Measurements from ENCODE around the gene CD248.

Gene CD248

DNA sequence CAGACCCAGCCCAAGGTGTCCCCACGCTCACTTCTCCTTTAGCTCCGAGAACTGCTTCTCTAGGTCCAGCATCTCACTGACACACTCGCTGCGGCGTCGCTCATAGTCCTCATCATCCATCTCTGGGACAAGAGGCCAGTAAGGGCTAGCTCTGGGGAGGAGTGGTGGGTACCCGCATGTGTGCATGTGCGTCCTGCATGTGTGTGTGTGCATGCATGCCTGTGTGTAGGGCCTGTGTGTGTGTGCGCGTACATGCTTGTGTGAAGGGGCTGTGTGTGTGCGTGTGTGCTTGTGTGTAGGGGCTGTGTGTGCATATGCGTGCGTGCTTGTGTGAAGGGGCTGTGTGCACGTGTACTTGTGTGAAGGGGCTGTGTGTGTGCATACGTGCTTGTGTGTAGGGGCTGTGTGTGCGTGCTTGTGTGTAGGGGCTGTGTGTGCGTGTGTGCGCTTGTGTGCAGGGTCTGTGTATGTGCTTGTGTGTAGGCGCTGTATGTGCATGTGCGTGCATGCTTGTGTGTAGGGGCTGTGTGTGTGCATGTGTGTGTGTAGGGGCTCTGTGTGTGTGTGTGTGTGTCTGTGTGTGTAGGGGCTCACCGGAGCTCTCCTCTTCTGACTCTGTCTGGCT, 24.8 kb upstream of the CD248 start:
- no peak for DNase-seq (ENCODE audit: low spot score)

DNA sequence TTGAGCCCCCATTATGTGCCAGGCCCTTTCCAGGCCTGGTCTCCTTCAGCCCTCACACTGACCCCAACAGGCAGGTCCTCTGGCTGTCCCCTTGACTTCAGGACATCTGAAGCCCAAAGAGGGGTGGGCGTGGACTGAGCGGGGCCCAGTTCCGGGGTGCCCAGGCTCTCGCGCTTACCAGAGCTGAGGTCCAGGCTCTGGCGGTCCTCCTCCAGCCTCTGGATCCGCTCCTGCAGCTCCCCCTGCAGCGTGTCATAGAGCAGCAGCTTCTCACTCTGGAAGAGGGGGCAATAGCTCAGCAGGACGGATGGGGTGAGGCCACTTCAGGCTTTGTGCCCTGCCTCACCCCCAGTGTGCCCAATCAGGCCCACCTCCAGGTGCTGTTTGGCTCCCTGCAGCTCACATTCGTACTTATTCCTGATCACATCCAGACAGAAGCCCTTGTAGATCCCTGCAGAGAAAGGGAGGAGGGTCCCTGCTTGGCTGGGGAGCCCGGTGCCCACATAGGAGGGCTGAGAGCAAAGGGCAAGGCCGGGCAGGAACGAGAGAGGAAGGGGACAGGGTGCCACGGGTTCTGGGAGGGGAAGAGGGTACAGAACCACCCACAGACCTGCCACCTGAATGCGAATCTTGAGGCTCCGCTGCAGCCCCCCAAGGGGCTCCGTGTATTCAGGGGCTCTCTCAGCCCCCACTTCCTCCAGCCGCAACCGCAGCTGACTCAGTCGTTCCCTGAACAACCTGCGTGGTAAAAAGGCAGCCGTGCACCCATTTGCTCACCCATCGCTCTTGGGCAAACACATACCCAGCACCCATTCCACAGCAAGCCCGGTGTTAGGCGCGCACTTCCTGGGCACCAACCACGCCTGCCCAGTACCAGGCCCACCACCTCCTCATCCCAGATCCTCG, 24.0 kb upstream of the CD248 start:
- no peak for DNase-seq (ENCODE audit: low spot score)

DNA sequence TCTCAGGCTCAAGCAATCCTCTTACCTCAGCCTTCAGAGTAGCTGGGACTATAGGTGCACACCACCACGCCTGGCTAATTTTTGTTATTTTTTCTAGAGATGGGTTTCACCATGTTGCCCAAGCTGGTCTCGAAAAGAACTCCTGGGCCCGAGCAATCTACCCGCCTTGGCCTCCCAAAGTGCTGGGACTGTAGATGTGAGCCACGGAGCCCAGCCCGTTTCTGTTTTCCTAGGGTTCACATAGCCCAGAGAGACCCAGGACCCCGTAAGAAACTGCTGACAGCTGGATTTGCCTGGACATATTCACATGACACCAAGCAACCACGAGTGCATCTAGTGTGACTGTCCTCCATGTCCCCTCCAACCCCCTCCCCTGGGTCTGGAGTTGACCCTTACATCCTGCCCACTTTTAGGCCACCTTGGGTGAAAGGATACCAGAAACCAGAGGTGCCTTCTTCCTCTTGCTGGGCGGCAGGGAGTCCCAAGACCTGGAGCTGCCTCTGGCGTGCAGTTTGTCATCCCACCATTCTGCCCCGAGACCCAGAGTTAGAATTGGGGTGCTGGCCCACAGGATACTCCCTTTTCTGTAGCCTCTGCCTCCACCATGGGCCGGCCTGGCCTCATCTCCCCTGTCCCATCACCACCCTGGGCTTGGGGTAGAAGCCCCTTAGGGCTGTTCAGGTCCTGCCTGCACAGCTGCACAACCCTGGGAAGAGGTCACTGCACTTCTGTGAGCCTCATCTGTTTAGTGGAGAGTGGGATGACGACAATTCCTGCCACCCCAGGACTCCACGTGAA, 23.0 kb upstream of the CD248 start:
- DNase-seq (ENCODE audit: low spot score) = no peak

DNA sequence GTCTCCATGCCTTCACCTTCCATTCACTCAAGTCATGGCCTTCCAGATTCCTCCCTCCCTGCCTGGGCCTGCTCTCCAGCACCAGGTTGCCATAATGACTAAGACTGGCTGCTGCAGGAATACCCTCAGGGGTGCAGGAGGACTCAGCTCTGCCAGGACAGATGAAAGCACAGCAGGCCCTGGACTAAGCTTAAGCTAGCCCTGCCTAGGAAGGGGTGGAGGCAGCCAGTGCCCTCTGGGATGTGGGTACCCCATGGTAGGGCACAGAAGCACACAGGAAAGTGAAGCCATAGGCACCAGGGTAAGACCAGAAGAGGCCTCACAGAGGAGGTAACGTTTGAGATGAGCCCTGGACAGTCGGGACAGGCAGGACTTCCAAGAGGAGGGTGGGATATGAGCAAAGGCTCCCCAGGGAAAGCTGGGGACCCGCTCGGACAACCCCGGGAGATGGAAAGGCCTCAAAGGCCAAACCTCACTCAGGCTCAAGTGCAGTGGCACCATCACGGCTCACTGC, 22.4 kb upstream of the CD248 start:
- no peak for DNase-seq (ENCODE audit: low spot score)

DNA sequence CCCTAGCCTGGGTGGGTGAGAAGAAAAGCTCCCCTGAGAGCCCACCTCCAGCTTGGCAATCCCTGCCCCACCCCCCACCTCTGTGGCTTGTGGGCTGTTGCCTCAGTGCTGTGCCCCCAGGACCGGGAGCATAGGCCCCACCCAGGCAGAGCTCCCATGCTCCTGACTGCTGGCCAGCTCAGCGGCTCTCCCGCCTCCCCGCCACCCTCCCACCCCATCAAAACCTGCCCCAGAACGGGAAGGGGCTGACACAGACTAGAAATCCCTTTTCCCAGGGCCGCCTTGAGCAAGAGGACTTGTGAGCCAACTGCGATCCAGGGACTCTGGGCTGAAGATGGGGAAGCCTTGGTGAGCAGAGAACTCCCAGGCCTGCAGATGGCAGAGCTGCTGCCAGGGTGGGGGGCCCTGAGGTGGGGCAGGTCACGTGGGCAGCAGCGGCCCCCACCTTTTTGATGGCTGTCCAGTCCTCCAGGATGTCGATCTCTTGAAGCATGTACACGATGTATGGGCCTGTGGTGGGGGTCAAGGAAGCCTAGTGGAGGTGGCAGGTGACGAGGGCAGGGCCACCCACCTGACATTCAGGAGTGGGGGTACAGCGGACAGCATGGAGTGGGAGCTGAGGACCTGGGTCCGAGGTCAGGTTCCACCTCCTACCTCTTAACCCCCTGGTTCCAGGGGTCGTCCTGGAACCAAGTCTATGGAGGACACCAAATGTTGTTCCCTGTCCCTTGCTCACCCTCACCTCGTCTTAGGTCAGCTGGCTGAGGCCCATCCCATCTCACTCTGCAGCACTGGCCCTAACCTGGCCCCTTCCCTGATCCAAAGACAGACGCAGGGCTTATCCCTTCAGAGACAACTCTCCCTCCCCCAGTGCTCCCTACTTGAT, 21.7 kb upstream of the CD248 start:
- no peak for DNase-seq (ENCODE audit: low spot score)

DNA sequence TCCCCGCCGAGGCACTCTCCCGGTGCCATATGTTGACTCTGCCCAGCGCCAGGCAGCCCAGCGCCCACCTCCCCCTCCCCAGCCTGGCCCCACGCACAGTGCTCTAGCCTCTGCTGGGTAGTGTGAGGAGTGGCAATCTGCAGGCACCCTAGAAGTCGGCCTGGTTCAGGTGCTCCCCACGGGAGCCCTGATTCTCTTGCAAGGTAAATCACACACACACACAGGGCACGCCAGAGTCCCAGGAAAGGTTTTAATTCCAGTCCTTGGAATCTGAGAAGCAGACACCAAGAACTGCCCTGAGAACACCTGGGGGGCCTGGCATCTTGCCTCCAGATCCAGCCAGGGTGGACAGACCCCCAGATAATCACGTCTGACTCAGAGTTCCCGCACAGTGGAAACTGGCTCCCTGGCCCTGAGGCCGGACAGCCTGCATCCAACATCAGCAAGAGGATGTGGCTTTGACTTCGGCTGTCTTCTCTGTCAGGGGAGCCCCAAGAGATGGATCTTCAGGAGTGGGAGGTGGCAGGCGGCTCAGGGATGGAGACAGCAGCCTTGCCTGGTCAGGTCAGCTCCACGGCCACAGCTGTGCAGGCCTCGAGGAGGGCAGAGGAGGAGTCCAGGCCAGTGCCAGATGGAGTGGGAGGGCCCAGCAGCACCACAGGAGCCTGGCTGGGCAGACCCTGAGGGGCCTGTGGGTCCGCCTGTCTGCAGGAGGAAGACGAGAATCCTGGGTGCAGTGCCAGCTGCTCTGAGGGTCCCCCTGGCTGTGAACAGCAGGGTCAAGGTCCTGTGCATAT, 20.5 kb upstream of the CD248 start:
- no peak for DNase-seq (ENCODE audit: low spot score)

DNA sequence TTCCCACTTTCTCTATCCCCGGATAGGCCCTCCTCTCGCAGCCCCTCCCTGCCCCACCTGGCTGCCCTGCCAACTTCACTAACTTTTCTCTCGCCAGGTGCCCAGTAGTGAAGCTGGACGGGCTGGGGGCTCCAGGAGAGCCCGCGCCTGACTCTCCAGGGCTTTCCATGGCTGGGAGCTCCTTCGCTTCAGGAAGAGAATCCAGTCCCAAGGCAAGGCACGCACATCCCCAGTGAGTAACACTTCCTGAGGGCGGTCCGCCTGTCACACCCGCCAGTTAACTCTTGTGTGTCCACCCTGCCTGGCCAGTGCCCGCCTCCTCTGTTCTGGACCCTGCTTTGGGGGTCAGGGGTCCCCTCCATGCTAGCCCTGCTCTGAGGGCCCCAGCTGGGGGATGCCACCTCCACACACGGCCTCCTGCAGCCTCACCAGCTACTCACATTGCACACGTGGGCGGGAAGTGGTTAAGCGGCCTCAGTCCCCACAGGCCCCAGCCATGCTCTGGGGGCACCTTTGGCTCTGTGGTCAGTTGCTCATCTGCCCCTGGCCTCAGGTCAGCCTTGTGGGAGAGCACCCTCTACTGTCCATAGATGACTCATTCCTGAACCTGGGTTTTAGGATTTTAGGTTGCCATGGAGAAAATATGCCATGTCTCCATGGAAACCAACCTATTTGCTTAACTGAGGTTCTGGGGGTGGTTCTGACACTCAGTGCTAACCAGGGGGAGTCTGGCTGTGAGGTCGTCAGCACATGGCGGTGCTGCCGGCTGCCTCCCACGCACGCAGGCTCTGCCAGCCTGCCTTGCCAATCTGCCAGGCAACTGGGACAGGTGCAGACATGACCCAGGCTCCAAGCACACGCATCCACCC, 19.6 kb upstream of the CD248 start, which contains the start of gene RIN1:
TSS of gene RIN1 (minus strand) at position 201 of the 869 bp plus-strand sequence. CDS start at position 169, 32 bp downstream.
- peak; percentile 86 for DNase-seq (ENCODE audit: low spot score)

DNA sequence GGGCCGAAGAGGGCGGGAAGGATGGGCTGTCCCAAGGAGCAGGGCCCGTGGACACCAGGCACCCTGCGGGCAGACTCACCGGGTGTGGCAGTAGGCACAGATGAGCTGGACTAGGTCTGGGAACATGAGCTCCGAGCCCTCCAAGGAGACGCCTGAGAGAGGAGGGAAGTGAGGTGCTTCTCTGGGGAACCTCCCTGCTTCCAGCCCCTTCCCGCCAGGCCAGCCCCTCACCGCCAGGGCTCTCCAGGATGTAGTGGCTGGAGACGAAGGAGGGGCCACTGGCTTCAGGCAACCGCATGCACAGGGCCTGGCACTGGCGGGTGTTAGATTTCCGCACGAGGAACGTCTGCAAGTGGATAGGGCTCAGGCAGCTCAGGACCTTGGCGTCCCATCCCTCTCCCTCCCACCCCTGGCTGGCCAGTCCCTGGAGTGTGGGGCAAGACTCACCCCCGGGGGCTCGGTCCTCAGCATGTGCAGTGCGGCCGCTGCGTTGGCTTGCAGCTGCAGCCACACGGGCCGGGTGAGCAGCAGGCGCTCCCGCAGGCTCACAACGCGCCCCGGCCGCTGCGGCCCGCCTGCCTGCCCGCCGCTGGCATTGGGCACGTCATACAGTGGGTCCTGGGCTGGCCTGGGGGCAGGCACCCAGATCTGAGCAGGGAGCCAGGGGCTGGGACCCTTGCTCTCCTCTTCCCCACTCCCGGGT, 18.8 kb upstream of the CD248 start:
- DNase-seq (ENCODE audit: low spot score) = peak; percentile 80

DNA sequence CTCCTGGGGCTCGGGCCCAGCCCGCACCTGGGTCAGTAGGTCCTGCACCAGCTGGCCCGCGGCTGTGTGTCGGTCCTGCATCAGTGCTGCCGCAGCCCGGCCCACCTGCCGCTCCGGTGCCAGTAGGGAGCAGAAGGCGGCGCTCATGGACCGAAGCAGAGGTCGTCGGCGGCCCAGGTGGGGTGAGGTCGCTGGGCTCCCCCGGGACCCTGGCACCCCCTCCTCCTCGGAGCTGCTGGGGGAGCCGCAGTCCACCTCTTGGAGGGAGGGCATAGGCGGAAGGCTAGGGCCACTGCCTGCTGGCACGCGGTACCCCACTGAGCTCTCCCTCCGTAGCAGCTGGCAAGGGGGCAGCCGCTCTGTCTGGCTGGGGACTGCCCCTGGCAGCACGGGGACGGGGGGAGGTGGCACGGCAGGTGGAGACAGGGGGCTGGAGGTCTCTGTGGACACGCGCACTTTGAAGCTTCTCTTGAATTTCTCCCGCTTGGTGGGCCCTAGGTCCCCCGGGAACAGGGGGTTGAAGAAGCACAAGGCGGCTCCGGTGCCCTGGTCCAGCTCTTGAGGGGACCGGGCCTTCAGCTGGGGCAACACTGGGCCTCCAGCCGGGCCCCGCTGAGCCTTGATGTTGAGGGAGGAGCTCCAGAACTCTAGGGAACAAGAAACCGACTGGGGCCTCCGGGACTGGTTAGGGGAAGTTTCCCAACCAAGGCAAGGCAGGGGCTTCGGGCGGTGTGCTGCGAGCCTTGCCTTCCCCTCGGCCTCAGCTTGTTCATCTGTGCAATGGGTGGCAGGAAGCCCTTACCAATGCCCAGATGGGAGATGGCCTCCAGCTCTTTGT, 18.0 kb upstream of the CD248 start:
- no peak for DNase-seq (ENCODE audit: low spot score)

DNA sequence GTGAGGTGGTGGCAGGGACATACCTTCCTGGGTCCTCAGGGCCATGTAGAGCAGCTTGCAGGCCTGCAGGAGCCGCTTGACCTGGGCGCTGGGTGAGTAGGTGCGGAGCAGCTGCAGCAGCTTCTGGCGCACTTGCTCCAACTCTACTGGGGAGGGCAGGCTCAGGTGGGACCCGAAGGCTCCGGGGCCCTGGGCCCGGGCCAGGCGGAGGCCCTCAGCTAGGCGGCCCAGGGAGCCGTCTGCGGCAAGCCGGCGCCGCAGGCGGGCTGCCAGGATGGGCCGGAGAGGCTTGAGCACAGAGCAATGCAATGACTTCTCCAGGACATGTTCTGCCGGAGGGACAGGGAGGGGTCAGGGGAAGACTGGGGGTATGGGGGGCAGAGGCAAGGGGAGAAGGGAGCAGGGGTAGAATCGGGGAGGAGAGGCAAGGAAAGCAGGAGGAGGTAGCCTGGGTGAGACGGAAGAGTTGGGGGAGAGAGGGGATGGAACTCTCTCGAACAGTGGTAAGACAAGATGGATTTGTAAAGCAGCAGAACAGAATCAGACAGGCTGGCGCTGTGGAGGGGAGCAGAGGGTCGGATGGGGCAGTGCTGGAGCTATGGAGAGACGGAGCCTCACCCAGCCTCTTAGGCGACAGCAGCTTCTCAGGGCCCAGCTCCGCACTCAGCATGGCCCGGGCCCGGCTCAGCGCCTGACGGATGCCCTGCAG, 17.2 kb upstream of the CD248 start:
- DNase-seq (ENCODE audit: low spot score) = no peak

DNA sequence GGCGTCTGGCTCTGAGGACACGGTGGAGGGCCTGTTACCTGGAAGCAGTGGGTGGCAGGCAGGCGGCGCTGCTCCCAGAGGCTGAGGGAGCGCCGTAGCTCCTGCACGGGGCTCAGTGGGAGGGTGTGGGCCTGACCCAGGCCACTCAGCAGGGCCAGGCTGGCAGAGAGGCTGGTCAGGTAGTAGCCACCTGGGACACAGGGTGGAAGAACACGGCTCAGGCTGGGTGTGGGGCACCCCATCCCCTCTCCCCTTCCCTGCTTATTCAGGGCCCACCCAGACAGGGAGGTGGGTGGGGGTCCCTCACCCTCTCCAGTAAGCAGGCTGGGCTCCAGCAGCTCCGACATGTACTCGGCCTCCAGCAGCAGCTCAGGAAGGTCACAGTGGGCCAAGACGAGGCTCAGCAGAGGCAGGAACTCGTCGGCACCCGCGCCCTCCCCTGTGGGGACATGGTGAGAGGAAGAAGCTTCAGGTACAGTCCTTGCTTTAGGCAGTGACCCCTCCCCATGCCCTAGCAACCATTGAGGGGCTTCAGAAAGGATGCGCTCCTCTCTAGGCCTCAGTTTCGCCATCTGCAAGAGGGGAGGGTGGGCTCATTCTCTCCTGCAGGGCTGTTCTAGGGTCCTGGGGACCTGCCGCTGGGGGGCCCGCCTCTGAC, 16.5 kb upstream of the CD248 start:
- DNase-seq (ENCODE audit: low spot score) = no peak

DNA sequence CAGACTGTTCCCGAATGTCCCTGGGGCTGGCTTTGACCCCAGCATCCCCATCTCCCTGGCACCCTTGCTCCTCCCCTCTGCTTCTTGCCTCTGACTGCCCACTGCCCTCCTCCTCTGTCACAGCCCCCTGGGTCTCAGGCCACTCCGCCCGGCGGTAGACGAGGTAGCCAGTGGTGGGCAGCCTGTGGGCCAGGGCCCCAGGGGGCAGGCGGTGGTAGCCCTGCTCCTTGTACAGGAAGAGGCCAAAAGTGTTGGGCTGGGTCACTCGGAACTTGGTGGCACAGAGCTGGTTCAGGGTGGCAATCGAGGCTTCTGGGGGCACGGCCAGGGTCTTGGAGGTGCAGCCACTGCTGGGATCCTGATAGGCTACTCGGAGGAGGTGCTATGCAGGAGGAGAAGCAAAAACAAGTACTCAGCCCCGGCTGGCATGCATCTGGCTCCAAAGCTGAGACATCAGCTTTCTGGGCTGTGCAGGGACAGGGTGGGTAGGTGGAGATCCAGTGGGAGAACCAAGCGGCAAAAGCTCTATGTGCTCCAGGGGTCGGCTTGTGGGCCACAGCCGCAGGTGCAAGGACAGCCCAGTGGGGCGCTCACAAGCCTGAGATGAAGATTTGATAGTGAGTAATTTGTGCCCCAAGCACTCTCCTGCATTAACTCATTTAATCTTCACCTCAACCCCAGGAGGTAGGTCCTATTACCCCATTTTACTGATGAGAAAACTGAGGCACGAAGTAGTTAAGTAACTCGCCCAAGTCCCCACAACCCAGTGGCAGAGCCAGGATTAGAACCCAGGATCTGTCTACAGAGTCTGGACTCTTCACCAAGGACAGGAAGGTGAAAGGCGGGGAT, 15.8 kb upstream of the CD248 start:
- no peak for DNase-seq (ENCODE audit: low spot score)

DNA sequence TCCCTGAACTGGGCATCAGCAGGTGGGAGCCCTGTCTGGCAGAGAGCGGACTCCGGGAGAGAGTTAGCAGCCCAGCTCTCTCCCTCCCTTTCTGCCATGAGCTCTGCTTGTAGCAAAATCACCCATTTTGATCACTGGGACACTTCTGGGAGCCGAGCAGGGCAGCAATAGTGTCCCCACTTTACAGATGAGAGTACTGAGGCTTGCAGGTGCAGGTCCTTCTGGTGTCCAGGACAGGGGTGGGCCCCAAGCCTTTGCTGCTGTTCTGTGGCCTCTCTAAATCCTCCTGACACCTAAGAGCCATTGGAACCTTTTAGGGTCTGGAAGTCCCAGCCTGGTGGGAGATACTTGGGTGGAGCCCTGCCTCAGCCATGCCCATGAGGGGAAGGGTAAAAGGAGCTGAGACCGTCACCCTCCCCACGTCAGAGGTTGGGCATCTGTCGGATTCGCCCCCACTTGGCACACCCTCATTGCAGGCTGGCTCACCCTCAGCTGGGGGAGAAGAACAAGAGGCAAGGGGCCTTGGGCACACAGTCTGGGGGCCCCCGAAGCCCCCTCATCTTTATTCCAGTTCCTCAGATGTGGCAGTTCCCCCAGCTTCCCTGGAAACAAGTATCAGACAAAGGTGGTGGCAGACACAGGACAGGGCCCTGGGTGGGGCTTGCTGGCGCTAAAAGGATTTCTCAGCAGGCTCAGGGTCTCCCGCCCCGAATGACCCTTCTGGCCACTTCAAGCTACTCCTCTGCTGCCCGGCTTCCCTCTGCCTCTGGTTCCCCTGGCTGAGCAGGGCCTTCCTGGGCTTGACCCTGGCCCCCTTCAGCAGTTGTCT, 14.9 kb upstream of the CD248 start:
- DNase-seq (ENCODE audit: low spot score) = no peak

DNA sequence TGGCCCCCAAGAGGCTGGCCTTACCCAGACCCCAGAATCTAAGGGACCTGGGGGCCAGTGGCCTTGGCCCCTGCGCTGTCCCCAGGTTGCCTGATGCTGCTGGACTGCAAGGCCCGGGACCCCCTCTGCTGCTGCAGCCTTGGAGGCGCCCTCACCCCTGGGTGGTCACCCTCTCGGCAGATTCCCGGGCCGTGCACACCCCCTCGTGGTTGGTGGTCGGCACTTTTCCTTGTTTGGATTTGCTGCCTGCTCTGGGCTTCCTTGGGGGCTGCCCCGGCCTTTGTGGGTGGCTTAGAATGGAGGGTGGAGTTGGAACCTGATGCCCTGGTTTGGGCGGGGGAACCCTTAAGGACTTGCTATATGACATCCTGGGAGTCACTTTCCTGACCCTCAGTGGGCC, 14.1 kb upstream of the CD248 start:
- no peak for DNase-seq (ENCODE audit: low spot score)

DNA sequence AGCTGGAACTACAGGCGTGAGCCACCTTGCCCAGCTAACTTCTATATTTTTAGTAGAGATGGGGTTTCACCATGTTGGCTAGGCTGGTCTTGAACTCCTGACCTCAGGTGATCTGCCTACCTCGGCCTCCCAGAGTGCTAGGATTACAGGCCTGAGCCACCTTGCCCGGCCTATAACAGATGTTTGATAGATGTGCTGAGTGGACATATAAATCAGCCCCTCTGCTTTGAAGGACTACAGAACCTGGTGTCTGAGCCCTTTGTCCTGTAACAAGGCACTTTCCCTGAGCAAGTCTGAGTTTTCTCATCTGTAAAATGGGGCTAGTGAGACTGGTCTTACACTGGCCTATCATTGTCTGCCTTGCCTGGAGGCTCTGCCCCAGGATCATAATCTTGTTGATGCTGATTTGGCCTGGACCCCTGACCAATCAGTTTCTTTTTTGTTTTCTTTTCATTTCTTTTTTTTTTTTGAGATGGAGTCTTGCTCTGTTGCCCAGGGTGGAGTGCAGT, 12.4 kb upstream of the CD248 start:
- no peak for DNase-seq (ENCODE audit: low spot score)
